ENCODE results near the gene HSFY2.
"Not testable (repeated sequence)": the region's sequence is repeated elsewhere in the genome, so short reads cannot be mapped to it uniquely, and the experiment has no call there.

Gene HSFY2

GRCh38 chrY:18773635-18774034 is at the start of gene HSFY2:
HSFY2 (minus strand) TSS chrY:18773735; CDS start chrY:18773618, 117 bp downstream.
- DNase-seq = not testable (repeated sequence)

- not testable (repeated sequence) for DNase-seq
These were observed 42.2 kb upstream of the HSFY2 start for GRCh38 chrY:18815751-18816150.

GRCh38 chrY:18788757-18789406 is 15.3 kb upstream of the HSFY2 start:
- DNase-seq = not testable (repeated sequence)

- not testable (repeated sequence) for DNase-seq
These were observed 19.5 kb downstream of the HSFY2 start for GRCh38 chrY:18754077-18754476.

GRCh38 chrY:18753133-18753815 is 20.3 kb downstream of the HSFY2 start:
- DNase-seq = not testable (repeated sequence)

GRCh38 chrY:18723714-18724113 is 49.8 kb downstream of the HSFY2 start:
- not testable (repeated sequence) for DNase-seq

All from stimulated activated CD8-positive, alpha-beta memory T cell treated with anti-CD3 and anti-CD28 coated beads, Interleukin-4, amount 100 ng/mL, for 48 hours (primary cell).